SU-DHL-6 (cell line): Measurements from ENCODE around the gene CDK14.

Experiments
- EZH2phosphoT487 ChIP-seq: fragments of 200-600 bp; sonication (generic), shearing (Covaris generic); conservative IDR thresholded peaks from 2 replicates; pipeline ENCODE4 v1.6.1; 2018; ENCODE audit warnings: mild to moderate bottlenecking, antibody characterized with exemption, low read length, moderate library complexity, mixed read lengths
- TF ChIP-seq, protein P1 (sequence below): fragments of 200-600 bp; sonication (generic); IDR thresholded peaks from one replicate; pipeline ENCODE4 v1.5.1; 2017; ENCODE audit warnings: antibody characterized with exemption, mild to moderate bottlenecking, low read length, moderate library complexity; ENCODE audit not compliant: insufficient read depth, poor library complexity, severe bottlenecking

DNA sequence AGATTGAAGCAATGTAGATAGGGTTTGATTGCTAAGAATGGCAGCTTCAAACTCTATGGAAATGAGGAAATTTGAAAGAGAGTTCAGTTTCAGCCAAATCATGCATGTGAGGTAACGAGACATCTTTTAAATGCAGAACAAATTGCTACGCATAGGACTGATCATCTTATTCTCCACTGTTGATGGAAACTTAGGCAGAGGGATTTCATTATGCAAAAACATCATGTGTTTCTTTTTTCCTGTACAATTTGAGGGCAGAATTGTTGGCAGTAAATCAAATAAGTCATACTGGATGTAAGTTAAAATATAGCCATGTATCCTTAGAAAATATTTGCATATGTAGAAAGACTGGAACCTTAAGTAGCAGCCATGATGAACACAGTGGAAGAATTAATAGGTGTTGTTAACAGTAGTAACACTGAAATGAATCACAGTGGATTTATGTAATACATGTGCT lies 327.4 kb downstream of the CDK14 start:
- no peak for TF ChIP-seq EZH2phosphoT487
- TF ChIP-seq, protein P1, sequence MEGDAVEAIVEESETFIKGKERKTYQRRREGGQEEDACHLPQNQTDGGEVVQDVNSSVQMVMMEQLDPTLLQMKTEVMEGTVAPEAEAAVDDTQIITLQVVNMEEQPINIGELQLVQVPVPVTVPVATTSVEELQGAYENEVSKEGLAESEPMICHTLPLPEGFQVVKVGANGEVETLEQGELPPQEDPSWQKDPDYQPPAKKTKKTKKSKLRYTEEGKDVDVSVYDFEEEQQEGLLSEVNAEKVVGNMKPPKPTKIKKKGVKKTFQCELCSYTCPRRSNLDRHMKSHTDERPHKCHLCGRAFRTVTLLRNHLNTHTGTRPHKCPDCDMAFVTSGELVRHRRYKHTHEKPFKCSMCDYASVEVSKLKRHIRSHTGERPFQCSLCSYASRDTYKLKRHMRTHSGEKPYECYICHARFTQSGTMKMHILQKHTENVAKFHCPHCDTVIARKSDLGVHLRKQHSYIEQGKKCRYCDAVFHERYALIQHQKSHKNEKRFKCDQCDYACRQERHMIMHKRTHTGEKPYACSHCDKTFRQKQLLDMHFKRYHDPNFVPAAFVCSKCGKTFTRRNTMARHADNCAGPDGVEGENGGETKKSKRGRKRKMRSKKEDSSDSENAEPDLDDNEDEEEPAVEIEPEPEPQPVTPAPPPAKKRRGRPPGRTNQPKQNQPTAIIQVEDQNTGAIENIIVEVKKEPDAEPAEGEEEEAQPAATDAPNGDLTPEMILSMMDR = no peak
